A673 (cell line): ENCODE data around the gene NR1I3. TPM values are rescaled to one million over a fixed set of nuclear protein-coding genes. Genes with fewer than 3 reads are reported as not detected.
"Not testable (repeated sequence)": the region's sequence is repeated elsewhere in the genome, so short reads cannot be mapped to it uniquely, and the experiment has no call there.

Experiments used
- BruUV-seq: library from RNA; stranded (reverse); fragments of 400-500 nt; replicated peaks from 2 replicates; lab custom pipeline; 2021; lab: Mats Ljungman, UMichigan
- CTCF ChIA-PET: fragments of 300-600 bp; sonication (Branson Sonifier 250); formaldehyde crosslinking; loops from one replicate; lab custom pipeline; 2022; ENCODE audit warnings: antibody characterized with exemption; lab: Charles Lee
- POLR2A ChIA-PET: fragments of 300-600 bp; sonication (Branson Sonifier 250); formaldehyde crosslinking; loops from one replicate; lab custom pipeline; 2022; ENCODE audit warnings: antibody characterized with exemption; ENCODE audit not compliant: low non-redundant PET; lab: Charles Lee
- DNase-seq: peaks from one replicate; pipeline ENCODE4 v3.0.0-alpha.2; 2015; ENCODE audit warnings: low spot score
- H3K27ac ChIP-seq: fragments of 200-600 bp; sonication (generic); 2 replicates; pipeline ENCODE4 v1.5.1; 2016; ENCODE audit warnings: mixed run types, low read depth, mild to moderate bottlenecking, mixed read lengths, antibody characterized with exemption, low read length; ENCODE audit not compliant: poor library complexity, severe bottlenecking
- H3K27me3 ChIP-seq: fragments of 200-600 bp; sonication (generic); replicated peaks from 2 replicates; pipeline ENCODE4 v1.6.1; 2017; ENCODE audit warnings: mixed run types, low read depth, mild to moderate bottlenecking, mixed read lengths, antibody characterized with exemption, low read length; ENCODE audit not compliant: insufficient read depth, poor library complexity
- H3K36me3 ChIP-seq: fragments of 200-600 bp; sonication (generic); 2 replicates; pipeline ENCODE4 v1.6.1; 2016; ENCODE audit warnings: mixed run types, mild to moderate bottlenecking, mixed read lengths, antibody characterized with exemption, low read length; ENCODE audit not compliant: insufficient read depth, poor library complexity, severe bottlenecking
- H3K4me1 ChIP-seq: fragments of 200-600 bp; sonication (generic); 2 replicates; pipeline ENCODE4 v1.6.1; 2017; ENCODE audit warnings: mixed run types, mild to moderate bottlenecking, mixed read lengths, antibody characterized with exemption, low read length; ENCODE audit not compliant: insufficient read depth, poor library complexity, severe bottlenecking
- H3K4me3 ChIP-seq: fragments of 200-600 bp; sonication (generic); 2 replicates; pipeline ENCODE4 v1.5.1; 2016; ENCODE audit warnings: low read depth, mixed run types, mild to moderate bottlenecking, mixed read lengths, low read length; ENCODE audit not compliant: poor library complexity, severe bottlenecking
- H3K9me3 ChIP-seq: fragments of 200-600 bp; sonication (generic); 2 replicates; pipeline ENCODE4 v1.6.1; 2016; ENCODE audit warnings: mixed run types, low read depth, mild to moderate bottlenecking, mixed read lengths, antibody characterized with exemption, low read length; ENCODE audit not compliant: poor library complexity, severe bottlenecking
- EZH2 ChIP-seq: fragments of 200-600 bp; sonication (generic); IDR thresholded peaks from 2 replicates; pipeline ENCODE4 v1.6.1; 2017; ENCODE audit warnings: borderline replicate concordance, low read depth, mild to moderate bottlenecking, mixed read lengths, antibody characterized with exemption, low read length; ENCODE audit not compliant: poor library complexity, severe bottlenecking
- intact Hi-C: fragments of 100-400 bp; cut with micrococcal nuclease; formaldehyde crosslinking; loops from one replicate; pipeline ENCODE4 v1.10.0; 2022; ENCODE audit not compliant: unreplicated experiment
- total RNA-seq: library from RNA; stranded (reverse); gene quantifications from 2 replicates; pipeline ENCODE4 v1.2.3, GENCODE V29; 2021
- TF ChIP-seq, protein P1 (sequence below): fragments of 300-800, 200-600 bp; sonication (generic); conservative IDR thresholded peaks from 2 replicates; pipeline ENCODE4 v1.5.1; 2017; ENCODE audit warnings: low read depth, mild to moderate bottlenecking, antibody characterized with exemption, low read length, moderate library complexity, mixed read lengths

Gene NR1I3
- total RNA-seq, 1 experiment from 2014 or later = not detected

GRCh38 chr1:161251579-161251978 lies 13.6 kb upstream of the NR1I3 start:
- peaks cover under 1% of the 10 kb centered on the region for H3K9me3 ChIP-seq
- intact Hi-C loops = no loop called here
- BruUV-seq = no TSS peak
- no peaks in the 10 kb centered on the region for H3K27me3 ChIP-seq
- H3K4me1 ChIP-seq = no peaks in the 10 kb centered on the region
- no peak overlapping the region for H3K27ac ChIP-seq
- no peaks in the 10 kb centered on the region for H3K36me3 ChIP-seq
- CTCF ChIA-PET = no interaction called here
- no peak overlapping the region for H3K4me3 ChIP-seq
- TF ChIP-seq, protein P1, sequence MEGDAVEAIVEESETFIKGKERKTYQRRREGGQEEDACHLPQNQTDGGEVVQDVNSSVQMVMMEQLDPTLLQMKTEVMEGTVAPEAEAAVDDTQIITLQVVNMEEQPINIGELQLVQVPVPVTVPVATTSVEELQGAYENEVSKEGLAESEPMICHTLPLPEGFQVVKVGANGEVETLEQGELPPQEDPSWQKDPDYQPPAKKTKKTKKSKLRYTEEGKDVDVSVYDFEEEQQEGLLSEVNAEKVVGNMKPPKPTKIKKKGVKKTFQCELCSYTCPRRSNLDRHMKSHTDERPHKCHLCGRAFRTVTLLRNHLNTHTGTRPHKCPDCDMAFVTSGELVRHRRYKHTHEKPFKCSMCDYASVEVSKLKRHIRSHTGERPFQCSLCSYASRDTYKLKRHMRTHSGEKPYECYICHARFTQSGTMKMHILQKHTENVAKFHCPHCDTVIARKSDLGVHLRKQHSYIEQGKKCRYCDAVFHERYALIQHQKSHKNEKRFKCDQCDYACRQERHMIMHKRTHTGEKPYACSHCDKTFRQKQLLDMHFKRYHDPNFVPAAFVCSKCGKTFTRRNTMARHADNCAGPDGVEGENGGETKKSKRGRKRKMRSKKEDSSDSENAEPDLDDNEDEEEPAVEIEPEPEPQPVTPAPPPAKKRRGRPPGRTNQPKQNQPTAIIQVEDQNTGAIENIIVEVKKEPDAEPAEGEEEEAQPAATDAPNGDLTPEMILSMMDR = no peak
- TF ChIP-seq EZH2 = no peak
- DNase-seq = no peak
- POLR2A ChIA-PET = interaction anchor here (0.7 kb wide), 1 partner anchor 123 kb away, joined by 3 read pairs; no protein-coding TSS in a partner anchor

DNA sequence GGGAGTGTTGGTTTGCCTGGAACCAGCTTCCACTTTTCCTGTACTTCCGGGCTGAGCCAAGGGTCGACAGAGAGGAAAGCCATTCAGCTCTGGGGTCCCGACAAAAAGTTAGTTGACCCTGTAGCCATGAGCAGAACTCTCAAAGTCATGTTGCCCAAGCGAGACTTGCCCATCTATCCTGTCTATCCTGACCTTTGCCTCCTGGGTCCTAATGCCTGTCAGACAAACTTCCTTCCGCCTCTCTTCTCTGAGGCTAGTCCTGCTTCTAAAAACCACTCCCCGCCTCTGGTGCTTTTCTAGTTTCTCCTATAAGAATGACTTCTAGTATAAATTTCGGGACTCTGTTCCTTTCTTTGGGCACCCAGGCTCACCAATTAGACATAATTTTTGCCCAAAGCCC lies 12.8 kb upstream of the NR1I3 start:
- no peaks in the 10 kb centered on the region for H3K27me3 ChIP-seq
- ChIA-PET CTCF (no interaction called here), POLR2A (interaction anchor here (0.7 kb wide), 1 partner anchor 124 kb away, joined by 3 read pairs; no protein-coding TSS in a partner anchor)
- BruUV-seq = no TSS peak
- TF ChIP-seq, protein P1 = no peak
- TF ChIP-seq EZH2 = no peak
- intact Hi-C loops = no loop called here
- H3K36me3 ChIP-seq = no peaks in the 10 kb centered on the region
- no peak for DNase-seq
- no peak overlapping the region for H3K4me3 ChIP-seq
- no peaks in the 10 kb centered on the region for H3K9me3 ChIP-seq
- no peak overlapping the region for H3K27ac ChIP-seq
- no peaks in the 10 kb centered on the region for H3K4me1 ChIP-seq

GRCh38 chr1:161250100-161250499 lies 12.1 kb upstream of the NR1I3 start:
- H3K9me3 ChIP-seq, H3K4me1 ChIP-seq, H3K27ac ChIP-seq, intact Hi-C loops, CTCF ChIA-PET, POLR2A ChIA-PET, DNase-seq, H3K27me3 ChIP-seq, BruUV-seq, H3K36me3 ChIP-seq, H3K4me3 ChIP-seq: not testable (repeated sequence)

DNA sequence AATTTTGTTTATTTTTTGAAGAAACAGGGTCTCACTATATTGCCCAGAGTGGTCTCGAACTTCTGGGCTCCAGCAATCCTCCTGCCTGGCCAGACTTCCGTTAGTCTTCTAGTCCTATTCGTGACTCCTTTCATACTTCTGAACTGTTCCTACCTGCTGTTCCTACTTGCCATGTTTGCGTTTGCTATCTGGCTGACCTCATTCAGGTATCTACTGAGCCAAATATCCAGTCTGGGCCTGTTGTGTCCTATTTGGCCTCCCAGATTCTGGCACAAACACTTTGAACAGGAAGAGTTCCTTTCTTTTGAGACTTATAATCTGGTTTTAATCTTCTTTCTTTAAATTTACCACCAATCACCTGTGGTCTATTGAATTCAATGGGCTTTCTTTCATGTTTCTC lies 6.9 kb upstream of the NR1I3 start:
- ChIA-PET POLR2A (no interaction called here), CTCF (no interaction called here)
- Histone ChIP-seq H3K27ac (no peak overlapping the region), H3K9me3 (no peaks in the 10 kb centered on the region), H3K36me3 (no peaks in the 10 kb centered on the region), H3K4me1 (no peaks in the 10 kb centered on the region), H3K4me3 (no peak overlapping the region), H3K27me3 (no peaks in the 10 kb centered on the region)
- BruUV-seq = no TSS peak
- TF ChIP-seq EZH2 = no peak
- TF ChIP-seq, protein P1 = no peak
- DNase-seq = no peak
- intact Hi-C loops = no loop called here
